Mucosa of rectum (tissue), 2 donors: Measurements from ENCODE around the gene ZBTB21.

Source experiments
- H3K27ac ChIP-seq, 2 donors: one replicate each; pipeline ENCODE4 v1.7.0; 2013; ENCODE audit warnings: inconsistent platforms in 2 of 2, low read depth in 2 of 2, low read length in 2 of 2
- H3K27me3 ChIP-seq, 2 donors: one replicate each; pipeline ENCODE4 v1.7.0; 2013; ENCODE audit warnings: low read length in 2 of 2; ENCODE audit not compliant: control insufficient read depth in 2 of 2, insufficient read depth in 2 of 2
- H3K36me3 ChIP-seq, 2 donors: one replicate each; pipeline ENCODE4 v1.7.0; 2013; ENCODE audit warnings: low read length in 2 of 2; ENCODE audit not compliant: control insufficient read depth in 2 of 2, insufficient read depth in 2 of 2
- H3K4me1 ChIP-seq, 2 donors: one replicate each; pipeline ENCODE4 v1.7.0; 2013; ENCODE audit warnings: low read length in 2 of 2, mild to moderate bottlenecking in 1 of 2; ENCODE audit not compliant: control insufficient read depth in 2 of 2, insufficient read depth in 2 of 2
- H3K4me3 ChIP-seq, 2 donors: one replicate each; pipeline ENCODE4 v1.7.0; 2013; ENCODE audit warnings: low read length in 2 of 2
- H3K9ac ChIP-seq, 2 donors: one replicate each; pipeline ENCODE4 v1.7.0; 2013; ENCODE audit warnings: low read length in 2 of 2, low read depth in 1 of 2, mild to moderate bottlenecking in 1 of 2
- H3K9me3 ChIP-seq, 2 donors: one replicate each; pipeline ENCODE4 v1.7.0; 2013; ENCODE audit warnings: low read length in 2 of 2; ENCODE audit not compliant: control insufficient read depth in 2 of 2
- donor health status: healthy.
- donor health status: Normal muscosa, but diverticular disease.

Gene ZBTB21

GRCh38 chr21:42022091-42022430 is 11.9 kb upstream of the ZBTB21 start:
- H3K27me3 ChIP-seq = no peaks in the 10 kb centered on the region
- H3K4me3 ChIP-seq = no peak overlapping the region
- H3K9me3 ChIP-seq = no peaks in the 10 kb centered on the region
- peaks cover 0 to 4% of the 10 kb centered on the region in 2 donors for H3K4me1 ChIP-seq
- H3K36me3 ChIP-seq = no peaks in the 10 kb centered on the region
- H3K9ac ChIP-seq = no peak overlapping the region
- H3K27ac ChIP-seq = no peak overlapping the region

DNA sequence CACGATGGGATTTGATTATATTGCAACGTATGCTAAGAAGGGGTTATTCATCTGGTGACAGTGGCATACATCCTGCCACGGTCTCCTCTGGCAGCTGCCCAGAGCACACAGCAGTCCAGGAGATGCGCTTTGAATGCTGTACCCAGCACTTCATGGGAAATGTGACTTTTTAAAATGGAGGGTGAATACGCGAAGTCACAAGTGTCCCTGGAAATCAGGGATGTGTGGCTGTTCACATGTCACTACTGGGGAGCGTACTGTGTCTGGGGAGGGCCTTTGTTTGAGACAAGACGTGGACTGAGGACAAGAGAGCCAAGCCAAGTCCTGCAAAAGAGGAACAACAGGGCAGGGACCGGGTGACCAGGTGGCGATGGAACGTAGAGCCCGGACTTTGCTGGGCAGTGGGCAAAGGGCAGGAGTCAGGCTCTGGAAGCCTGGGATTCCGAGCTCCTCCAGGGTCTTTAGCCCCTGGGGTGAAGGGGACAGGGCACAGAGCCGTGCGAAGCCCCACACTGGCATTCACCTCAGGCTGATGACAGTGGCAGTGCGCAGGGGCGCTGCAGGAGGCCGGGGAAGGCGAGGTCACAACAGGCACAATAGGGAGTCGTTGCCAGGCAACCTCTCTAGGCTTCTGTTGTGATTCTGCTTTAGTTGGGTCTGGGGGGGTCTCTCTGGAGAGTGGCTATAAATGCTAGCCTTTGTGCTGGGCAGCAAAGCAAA is 11.4 kb upstream of the ZBTB21 start:
- Histone ChIP-seq H3K9ac (no peak overlapping the region), H3K27me3 (no peaks in the 10 kb centered on the region), H3K4me1 (peaks cover 0 to 4% of the 10 kb centered on the region in 2 donors), H3K36me3 (no peaks in the 10 kb centered on the region), H3K9me3 (no peaks in the 10 kb centered on the region), H3K4me3 (no peak overlapping the region), H3K27ac (no peak overlapping the region)

DNA sequence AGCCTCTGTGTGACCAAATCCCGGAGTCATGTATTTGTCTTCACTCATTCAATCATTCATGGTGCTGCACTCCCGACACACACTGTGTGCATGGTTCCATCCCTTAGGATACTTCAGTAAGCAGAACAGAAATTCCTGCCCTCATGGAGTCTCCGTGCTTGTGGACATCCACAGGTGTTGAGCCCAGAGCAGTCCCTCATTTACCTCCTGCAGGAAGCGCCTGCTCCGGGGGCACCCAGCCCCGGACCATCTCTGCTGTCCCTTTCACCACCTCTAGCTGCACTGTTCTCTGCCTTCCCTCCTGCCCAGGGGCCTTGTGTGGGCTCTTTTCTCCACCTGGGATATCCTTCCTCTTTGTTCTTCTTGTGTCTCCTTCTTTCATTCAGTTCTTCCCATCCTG is 9.5 kb upstream of the ZBTB21 start:
- Histone ChIP-seq H3K27ac (no peak overlapping the region), H3K36me3 (no peaks in the 10 kb centered on the region), H3K9ac (no peak overlapping the region), H3K4me1 (peaks cover 0 to 4% of the 10 kb centered on the region in 2 donors), H3K4me3 (no peak overlapping the region), H3K27me3 (no peaks in the 10 kb centered on the region), H3K9me3 (no peaks in the 10 kb centered on the region)

DNA sequence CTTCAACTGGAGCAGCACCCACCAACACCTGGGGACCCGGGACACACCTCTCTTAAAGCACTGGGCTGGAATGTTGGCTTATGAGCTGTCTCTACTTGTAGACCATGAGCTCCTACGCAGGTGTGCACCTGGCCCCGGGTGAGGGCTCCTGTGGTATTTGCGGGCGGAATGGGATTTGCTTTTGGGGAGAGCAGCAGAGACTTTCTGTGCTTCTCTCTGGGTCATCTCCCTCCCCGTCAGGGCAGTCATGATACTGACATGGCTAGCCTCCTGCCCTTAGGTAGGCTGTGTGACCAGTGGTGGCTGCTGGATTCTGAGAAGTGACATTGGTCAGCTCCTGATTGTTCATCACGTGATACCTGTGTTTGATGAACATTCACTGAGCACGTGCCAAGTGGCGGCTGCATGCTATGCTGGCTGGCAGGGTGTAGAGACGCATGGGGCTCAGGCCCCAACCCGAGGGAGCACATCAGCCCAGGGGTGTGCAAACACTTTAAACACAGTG is 9.0 kb upstream of the ZBTB21 start:
- no peaks in the 10 kb centered on the region for H3K27me3 ChIP-seq
- H3K36me3 ChIP-seq = no peaks in the 10 kb centered on the region
- no peaks in the 10 kb centered on the region for H3K9me3 ChIP-seq
- H3K27ac ChIP-seq = no peak overlapping the region
- H3K9ac ChIP-seq = no peak overlapping the region
- peaks cover 0 to 4% of the 10 kb centered on the region in 2 donors for H3K4me1 ChIP-seq
- no peak overlapping the region for H3K4me3 ChIP-seq

GRCh38 chr21:42017022-42017421 is 6.9 kb upstream of the ZBTB21 start:
- H3K27ac ChIP-seq = no peak overlapping the region
- H3K9me3 ChIP-seq = no peaks in the 10 kb centered on the region
- H3K36me3 ChIP-seq = no peaks in the 10 kb centered on the region
- H3K9ac ChIP-seq = no peak overlapping the region
- no peak overlapping the region for H3K4me3 ChIP-seq
- no peaks in the 10 kb centered on the region for H3K27me3 ChIP-seq
- peaks cover 11 to 13% of the 10 kb centered on the region in 2 donors for H3K4me1 ChIP-seq

- H3K9me3 ChIP-seq = no peaks in the 10 kb centered on the region
- no peak overlapping the region for H3K27ac ChIP-seq
- H3K4me3 ChIP-seq = no peak overlapping the region
- no peaks in the 10 kb centered on the region for H3K27me3 ChIP-seq
- H3K9ac ChIP-seq = no peak overlapping the region
- peaks cover 14 to 18% of the 10 kb centered on the region in 2 donors for H3K4me1 ChIP-seq
- H3K36me3 ChIP-seq = no peaks in the 10 kb centered on the region
Observed at GRCh38 chr21:42016364-42016985, 6.3 kb upstream of the ZBTB21 start.

- Histone ChIP-seq H3K27ac (no peak overlapping the region), H3K4me1 (peaks cover 18 to 19% of the 10 kb centered on the region in 2 donors), H3K36me3 (no peaks in the 10 kb centered on the region), H3K9me3 (no peaks in the 10 kb centered on the region), H3K27me3 (no peaks in the 10 kb centered on the region), H3K9ac (no peak overlapping the region), H3K4me3 (no peak overlapping the region)
Observed at GRCh38 chr21:42013931-42014330, 3.8 kb upstream of the ZBTB21 start.

GRCh38 chr21:42013376-42013775 is 3.2 kb upstream of the ZBTB21 start:
- no peak overlapping the region for H3K4me3 ChIP-seq
- H3K27me3 ChIP-seq = no peaks in the 10 kb centered on the region
- H3K9ac ChIP-seq = no peak overlapping the region
- H3K27ac ChIP-seq = no peak overlapping the region
- no peaks in the 10 kb centered on the region for H3K9me3 ChIP-seq
- H3K36me3 ChIP-seq = no peaks in the 10 kb centered on the region
- H3K4me1 ChIP-seq = peaks cover 18 to 21% of the 10 kb centered on the region in 2 donors

- Histone ChIP-seq H3K27ac (peak overlapping the region in 1 of 2 donors; percentile 82), H3K9me3 (no peaks in the 10 kb centered on the region), H3K9ac (peak overlapping the region in 1 of 2 donors; percentile 17), H3K4me3 (peak overlapping the region in 1 of 2 donors; percentile 13), H3K4me1 (peaks cover 18 to 21% of the 10 kb centered on the region in 2 donors), H3K27me3 (no peaks in the 10 kb centered on the region), H3K36me3 (no peaks in the 10 kb centered on the region)
Observed at GRCh38 chr21:42012763-42013329, 2.7 kb upstream of the ZBTB21 start.

DNA sequence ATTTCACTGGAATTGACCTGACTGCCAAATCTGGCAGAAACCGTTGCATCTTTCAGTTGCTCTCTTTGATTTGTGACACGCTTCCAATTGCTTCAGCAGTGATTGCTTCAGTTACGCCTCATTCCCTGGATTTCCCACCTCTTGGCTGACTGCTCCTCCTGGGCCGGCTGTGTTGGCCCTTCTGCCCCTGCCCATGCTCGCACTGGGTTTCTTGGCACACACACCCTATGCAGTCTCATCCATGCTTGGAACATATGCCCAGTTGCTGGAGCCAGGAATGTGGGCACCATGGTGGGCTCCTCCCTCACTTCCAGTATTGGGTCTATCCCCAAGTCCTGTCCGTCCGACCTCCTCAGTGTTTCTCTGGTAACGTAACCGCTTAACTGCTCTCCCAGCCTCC is 2.2 kb upstream of the ZBTB21 start:
- Histone ChIP-seq H3K36me3 (no peaks in the 10 kb centered on the region), H3K9me3 (no peaks in the 10 kb centered on the region), H3K4me1 (peaks cover 18 to 21% of the 10 kb centered on the region in 2 donors), H3K27me3 (no peaks in the 10 kb centered on the region), H3K27ac (peak overlapping the region; percentile 33 to 82), H3K9ac (peak overlapping the region in 1 of 2 donors; percentile 17), H3K4me3 (peak overlapping the region in 1 of 2 donors; percentile 13)
